Urothelium cell line (cell line): ENCODE data around the gene CES4A.
"Not testable (repeated sequence)": the region's sequence is repeated elsewhere in the genome, so short reads cannot be mapped to it uniquely, and the experiment has no call there.

ENCODE experiments used
- DNase-seq: peaks from one replicate; pipeline ENCODE4 v3.0.0; 2011; ENCODE audit warnings: low spot score, mixed read lengths
- FAIRE-seq: peaks from 2 replicates; lab custom pipeline; 2011; peaks lifted over from hg19 to GRCh38; lab: Jason Lieb, UNC

CES4A gene

GRCh38 chr16:66983033-66983432 is 5.4 kb upstream of the CES4A start:
- FAIRE-seq (no peak), DNase-seq (no peak)

- no peak for FAIRE-seq
- no peak for DNase-seq
Observed at GRCh38 chr16:66984892-66985311, 3.5 kb upstream of the CES4A start.

- DNase-seq (no peak), FAIRE-seq (no peak)
Observed at GRCh38 chr16:66986559-66986958, 1.8 kb upstream of the CES4A start.

- FAIRE-seq: no peak
- no peak for DNase-seq
Observed at GRCh38 chr16:66991545-66992077, 3.2 kb downstream of the CES4A start.

GRCh38 chr16:66993558-66993957 is 5.2 kb downstream of the CES4A start:
- FAIRE-seq, DNase-seq: not testable (repeated sequence)

- DNase-seq (no peak), FAIRE-seq (no peak)
Observed at GRCh38 chr16:66996324-66996982, 8.1 kb downstream of the CES4A start.

- DNase-seq (no peak), FAIRE-seq (no peak)
Observed at GRCh38 chr16:66996983-66997358, 8.6 kb downstream of the CES4A start.

GRCh38 chr16:67000384-67001351 is 12.3 kb downstream of the CES4A start:
- no peak for DNase-seq
- no peak for FAIRE-seq

GRCh38 chr16:67001726-67002125 is 13.3 kb downstream of the CES4A start:
- DNase-seq (no peak), FAIRE-seq (no peak)

- FAIRE-seq: no peak
Observed at GRCh38 chr16:67006930-67007658, 18.7 kb downstream of the CES4A start.

GRCh38 chr16:67009158-67009557 is 20.8 kb downstream of the CES4A start:
- no peak for FAIRE-seq
- no peak for DNase-seq

More at GRCh38 chr16:67006930-67007658, 18.7 kb downstream of the CES4A start:
- no peak for DNase-seq

GRCh38 chr16:67011274-67011673 is 22.9 kb downstream of the CES4A start:
- FAIRE-seq (no peak), DNase-seq (no peak)

GRCh38 chr16:67013233-67013822 is 24.9 kb downstream of the CES4A start:
- FAIRE-seq (no peak), DNase-seq (no peak)

GRCh38 chr16:67013823-67014633 is 25.6 kb downstream of the CES4A start:
- peak; percentile 5 for FAIRE-seq
- DNase-seq: peak; percentile 75

- no peak for FAIRE-seq
Observed at GRCh38 chr16:67014634-67015312, 26.4 kb downstream of the CES4A start.

GRCh38 chr16:67015313-67015731 is 26.9 kb downstream of the CES4A start:
- DNase-seq (no peak), FAIRE-seq (no peak)

More at GRCh38 chr16:67014634-67015312, 26.4 kb downstream of the CES4A start:
- DNase-seq: no peak

- FAIRE-seq: no peak
Observed at GRCh38 chr16:67016143-67016542, 27.8 kb downstream of the CES4A start.

GRCh38 chr16:67016681-67017420 is 28.5 kb downstream of the CES4A start:
- FAIRE-seq: no peak
- DNase-seq: no peak

More at GRCh38 chr16:67016143-67016542, 27.8 kb downstream of the CES4A start:
- no peak for DNase-seq
